ENCODE results near the gene SERPINA10. TPM values are rescaled to one million over a fixed set of nuclear protein-coding genes. Genes with fewer than 3 reads are reported as not detected.

Gene SERPINA10
- total RNA-seq, 3 donors from 2014 or later: not detected

GRCh38 chr14:94321421-94322271 is 28.6 kb upstream of the SERPINA10 start:
- intact Hi-C loops (cut with DNase I; ENCODE audit: low total_unique reads): no loop called here
- no peak overlapping the region for H3K27ac ChIP-seq

GRCh38 chr14:94320243-94320642 is 27.2 kb upstream of the SERPINA10 start:
- intact Hi-C loops (cut with DNase I; ENCODE audit: low total_unique reads): no loop called here
- TF ChIP-seq POLR2AphosphoS5 (IDR thresholded peaks at IDR 0.05) (no peak), POLR2A (IDR thresholded peaks at IDR 0.05) (no peak)
- TF ChIP-seq, protein P1, sequence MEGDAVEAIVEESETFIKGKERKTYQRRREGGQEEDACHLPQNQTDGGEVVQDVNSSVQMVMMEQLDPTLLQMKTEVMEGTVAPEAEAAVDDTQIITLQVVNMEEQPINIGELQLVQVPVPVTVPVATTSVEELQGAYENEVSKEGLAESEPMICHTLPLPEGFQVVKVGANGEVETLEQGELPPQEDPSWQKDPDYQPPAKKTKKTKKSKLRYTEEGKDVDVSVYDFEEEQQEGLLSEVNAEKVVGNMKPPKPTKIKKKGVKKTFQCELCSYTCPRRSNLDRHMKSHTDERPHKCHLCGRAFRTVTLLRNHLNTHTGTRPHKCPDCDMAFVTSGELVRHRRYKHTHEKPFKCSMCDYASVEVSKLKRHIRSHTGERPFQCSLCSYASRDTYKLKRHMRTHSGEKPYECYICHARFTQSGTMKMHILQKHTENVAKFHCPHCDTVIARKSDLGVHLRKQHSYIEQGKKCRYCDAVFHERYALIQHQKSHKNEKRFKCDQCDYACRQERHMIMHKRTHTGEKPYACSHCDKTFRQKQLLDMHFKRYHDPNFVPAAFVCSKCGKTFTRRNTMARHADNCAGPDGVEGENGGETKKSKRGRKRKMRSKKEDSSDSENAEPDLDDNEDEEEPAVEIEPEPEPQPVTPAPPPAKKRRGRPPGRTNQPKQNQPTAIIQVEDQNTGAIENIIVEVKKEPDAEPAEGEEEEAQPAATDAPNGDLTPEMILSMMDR (IDR thresholded peaks at IDR 0.05): no peak
- Histone ChIP-seq H3K9me3 (peaks cover 0 to 5% of the 10 kb centered on the region in 2 donors), H3K4me3 (no peak overlapping the region), H3K27me3 (no peaks in the 10 kb centered on the region), H3K4me1 (no peaks in the 10 kb centered on the region), H3K27ac (peak overlapping the region in 1 of 2 donors; percentile 4), H3K36me3 (no peaks in the 10 kb centered on the region)
- DNase-seq (ENCODE audit: low spot score in 2 of 2): no peak

More at GRCh38 chr14:94321421-94322271, 28.6 kb upstream of the SERPINA10 start:
- Histone ChIP-seq H3K27me3 (no peaks in the 10 kb centered on the region), H3K36me3 (no peaks in the 10 kb centered on the region), H3K4me3 (no peak overlapping the region), H3K4me1 (no peaks in the 10 kb centered on the region), H3K9me3 (peaks cover 0 to 7% of the 10 kb centered on the region in 2 donors)
- no peak for TF ChIP-seq POLR2AphosphoS5 (IDR thresholded peaks at IDR 0.05)
- TF ChIP-seq, protein P1 (IDR thresholded peaks at IDR 0.05): no peak
- TF ChIP-seq POLR2A (IDR thresholded peaks at IDR 0.05): no peak
- no peak for DNase-seq (ENCODE audit: low spot score in 2 of 2)

- TF ChIP-seq, protein P1 (IDR thresholded peaks at IDR 0.05): no peak
- TF ChIP-seq POLR2AphosphoS5 (IDR thresholded peaks at IDR 0.05) (no peak), POLR2A (IDR thresholded peaks at IDR 0.05) (no peak)
- DNase-seq (ENCODE audit: low spot score in 2 of 2): no peak
- Histone ChIP-seq H3K36me3 (no peaks in the 10 kb centered on the region), H3K27ac (no peak overlapping the region), H3K27me3 (no peaks in the 10 kb centered on the region), H3K4me3 (no peak overlapping the region), H3K4me1 (no peaks in the 10 kb centered on the region), H3K9me3 (peaks cover 0 to 5% of the 10 kb centered on the region in 2 donors)
- intact Hi-C loops (cut with DNase I; ENCODE audit: low total_unique reads): no loop called here
Measured at GRCh38 chr14:94317259-94317658, 24.2 kb upstream of the SERPINA10 start.

- H3K4me3 ChIP-seq: no peak overlapping the region
- H3K36me3 ChIP-seq: no peaks in the 10 kb centered on the region
- peaks cover 0 to 5% of the 10 kb centered on the region in 2 donors for H3K9me3 ChIP-seq
- no peak for TF ChIP-seq POLR2AphosphoS5 (IDR thresholded peaks at IDR 0.05)
- no peak for TF ChIP-seq POLR2A (IDR thresholded peaks at IDR 0.05)
- no peaks in the 10 kb centered on the region for H3K4me1 ChIP-seq
- H3K27me3 ChIP-seq: no peaks in the 10 kb centered on the region
- intact Hi-C loops (cut with DNase I; ENCODE audit: low total_unique reads): no loop called here
- H3K27ac ChIP-seq: no peak overlapping the region
- DNase-seq (ENCODE audit: low spot score in 2 of 2): no peak
Measured at GRCh38 chr14:94316692-94317091, 23.6 kb upstream of the SERPINA10 start.

GRCh38 chr14:94314890-94315289 is 21.8 kb upstream of the SERPINA10 start:
- no peaks in the 10 kb centered on the region for H3K4me1 ChIP-seq
- H3K4me3 ChIP-seq: no peak overlapping the region
- H3K27ac ChIP-seq: no peak overlapping the region
- no peak for DNase-seq (ENCODE audit: low spot score in 2 of 2)
- H3K27me3 ChIP-seq: no peaks in the 10 kb centered on the region
- TF ChIP-seq POLR2A (IDR thresholded peaks at IDR 0.05) (no peak), POLR2AphosphoS5 (IDR thresholded peaks at IDR 0.05) (no peak)
- TF ChIP-seq, protein P1 (IDR thresholded peaks at IDR 0.05): no peak
- no peaks in the 10 kb centered on the region for H3K36me3 ChIP-seq
- H3K9me3 ChIP-seq: peaks cover 0 to 5% of the 10 kb centered on the region in 2 donors
- intact Hi-C loops (cut with DNase I; ENCODE audit: low total_unique reads): no loop called here

Measured in breast epithelium (tissue), 4 donors.